ENCODE results near the gene FOXG1.

FOXG1 gene

DNA sequence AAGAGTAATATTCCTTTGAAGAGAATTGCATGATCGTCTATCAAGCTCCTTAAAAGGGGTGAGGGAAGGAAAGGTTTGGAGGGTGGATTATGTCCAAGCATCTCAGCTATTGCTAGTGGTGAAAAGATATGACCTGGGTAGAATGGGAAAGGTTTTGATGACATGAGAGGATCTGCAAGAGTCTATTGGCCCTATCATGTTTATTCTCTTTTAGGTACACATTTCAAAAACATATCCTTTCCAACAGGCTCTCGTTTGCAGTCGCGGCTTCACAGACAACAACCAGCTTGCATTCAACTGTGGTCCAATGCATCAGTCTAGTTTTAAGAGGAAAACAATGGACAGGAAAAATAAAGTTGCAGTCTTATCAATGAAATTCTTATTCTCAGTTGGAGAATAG, 17.1 kb downstream of the FOXG1 start:
- Histone ChIP-seq H3K36me3 (ENCODE audit: insufficient read depth, low read length) (no peaks in the 10 kb centered on the region), H3K27me3 (ENCODE audit: insufficient read depth, low read length, poor library complexity) (no peaks in the 10 kb centered on the region), H3K4me2 (ENCODE audit: insufficient read depth, low read length) (no peak overlapping the region), H4K20me1 (ENCODE audit: insufficient read depth, low read length) (no peaks in the 10 kb centered on the region), H3K27ac (ENCODE audit: low read length) (no peak overlapping the region), H3K4me3 (ENCODE audit: low read depth in 1 of 2, low read length in 2 of 2) (no peak overlapping the region), H3K9ac (ENCODE audit: low read depth, low read length) (no peak overlapping the region), H2AFZ (ENCODE audit: low read depth, low read length) (no peak overlapping the region), H3K9me3 (ENCODE audit: insufficient read depth, low read length, severe bottlenecking) (peaks cover 2% of the 10 kb centered on the region), H3K79me2 (ENCODE audit: insufficient read depth, low read length) (no peaks in the 10 kb centered on the region), H3K4me1 (ENCODE audit: insufficient read depth, low read length) (no peaks in the 10 kb centered on the region)
- DNase-seq = no peak
- no peak for ATAC-seq (ENCODE audit: insufficient read depth, low read depth)
- TF ChIP-seq, protein P1, sequence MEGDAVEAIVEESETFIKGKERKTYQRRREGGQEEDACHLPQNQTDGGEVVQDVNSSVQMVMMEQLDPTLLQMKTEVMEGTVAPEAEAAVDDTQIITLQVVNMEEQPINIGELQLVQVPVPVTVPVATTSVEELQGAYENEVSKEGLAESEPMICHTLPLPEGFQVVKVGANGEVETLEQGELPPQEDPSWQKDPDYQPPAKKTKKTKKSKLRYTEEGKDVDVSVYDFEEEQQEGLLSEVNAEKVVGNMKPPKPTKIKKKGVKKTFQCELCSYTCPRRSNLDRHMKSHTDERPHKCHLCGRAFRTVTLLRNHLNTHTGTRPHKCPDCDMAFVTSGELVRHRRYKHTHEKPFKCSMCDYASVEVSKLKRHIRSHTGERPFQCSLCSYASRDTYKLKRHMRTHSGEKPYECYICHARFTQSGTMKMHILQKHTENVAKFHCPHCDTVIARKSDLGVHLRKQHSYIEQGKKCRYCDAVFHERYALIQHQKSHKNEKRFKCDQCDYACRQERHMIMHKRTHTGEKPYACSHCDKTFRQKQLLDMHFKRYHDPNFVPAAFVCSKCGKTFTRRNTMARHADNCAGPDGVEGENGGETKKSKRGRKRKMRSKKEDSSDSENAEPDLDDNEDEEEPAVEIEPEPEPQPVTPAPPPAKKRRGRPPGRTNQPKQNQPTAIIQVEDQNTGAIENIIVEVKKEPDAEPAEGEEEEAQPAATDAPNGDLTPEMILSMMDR (IDR thresholded peaks at IDR 0.05; ENCODE audit: borderline replicate concordance, extremely low read depth, low read length, poor library complexity, severe bottlenecking) = no peak
- no peak for TF ChIP-seq EZH2 (IDR thresholded peaks at IDR 0.05; ENCODE audit: borderline replicate concordance, low read depth, low read length, severe bottlenecking)

DNA sequence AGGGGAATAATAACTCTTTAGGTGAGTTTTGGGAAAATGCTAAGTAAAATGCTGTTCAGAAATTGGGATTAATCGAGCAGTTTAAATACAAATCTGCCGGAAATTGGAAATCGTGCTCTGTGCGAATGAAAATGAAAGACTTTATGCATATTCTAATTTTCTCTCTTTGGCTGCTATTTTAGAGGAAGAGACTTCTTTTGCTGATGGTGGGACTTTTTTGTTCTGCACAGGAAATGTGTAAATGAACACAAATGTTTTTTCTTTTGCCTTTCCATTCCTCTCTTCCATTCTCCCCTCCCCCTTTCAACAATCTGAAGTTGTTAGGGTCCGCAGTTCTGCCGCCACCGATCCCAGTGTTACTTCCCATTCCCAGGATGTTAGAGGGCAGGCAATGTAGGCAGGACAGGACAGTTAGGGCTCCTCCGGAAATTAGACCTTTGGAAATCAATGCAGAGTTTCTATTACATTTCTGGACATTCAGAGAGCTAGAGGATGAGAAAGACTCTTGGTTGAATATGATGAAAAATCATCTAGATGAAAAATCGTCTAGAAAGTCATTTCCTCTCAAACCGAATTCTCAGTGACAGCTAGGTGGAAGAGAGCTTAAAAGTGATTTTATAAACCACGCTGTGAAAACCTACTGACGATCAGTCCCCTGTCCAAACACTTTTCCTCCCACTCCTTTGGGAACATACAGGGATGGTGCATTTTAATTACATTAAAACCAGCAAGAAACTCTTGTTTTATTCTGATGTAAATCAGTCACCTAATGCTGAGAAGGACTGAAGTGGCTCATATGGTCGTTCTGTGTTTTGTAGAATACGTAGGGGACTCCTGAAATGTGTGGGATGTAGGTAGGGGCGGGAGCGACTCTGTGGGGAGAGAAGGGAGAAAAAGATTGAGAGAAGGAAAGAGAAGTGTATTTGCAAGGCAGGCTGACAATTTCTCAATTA, 17.8 kb downstream of the FOXG1 start:
- Histone ChIP-seq H3K36me3 (ENCODE audit: insufficient read depth, low read length) (no peaks in the 10 kb centered on the region), H3K4me3 (ENCODE audit: low read depth in 1 of 2, low read length in 2 of 2) (no peak overlapping the region), H2AFZ (ENCODE audit: low read depth, low read length) (no peak overlapping the region), H3K9ac (ENCODE audit: low read depth, low read length) (no peak overlapping the region), H3K4me2 (ENCODE audit: insufficient read depth, low read length) (no peak overlapping the region), H3K79me2 (ENCODE audit: insufficient read depth, low read length) (no peaks in the 10 kb centered on the region), H3K27me3 (ENCODE audit: insufficient read depth, low read length, poor library complexity) (no peaks in the 10 kb centered on the region), H3K4me1 (ENCODE audit: insufficient read depth, low read length) (no peaks in the 10 kb centered on the region), H3K27ac (ENCODE audit: low read length) (no peak overlapping the region), H4K20me1 (ENCODE audit: insufficient read depth, low read length) (no peaks in the 10 kb centered on the region), H3K9me3 (ENCODE audit: insufficient read depth, low read length, severe bottlenecking) (peaks cover 2% of the 10 kb centered on the region)
- TF ChIP-seq, protein P1 (IDR thresholded peaks at IDR 0.05; ENCODE audit: borderline replicate concordance, extremely low read depth, low read length, poor library complexity, severe bottlenecking) = no peak
- DNase-seq (no peak), ATAC-seq (ENCODE audit: insufficient read depth, low read depth) (no peak)

DNA sequence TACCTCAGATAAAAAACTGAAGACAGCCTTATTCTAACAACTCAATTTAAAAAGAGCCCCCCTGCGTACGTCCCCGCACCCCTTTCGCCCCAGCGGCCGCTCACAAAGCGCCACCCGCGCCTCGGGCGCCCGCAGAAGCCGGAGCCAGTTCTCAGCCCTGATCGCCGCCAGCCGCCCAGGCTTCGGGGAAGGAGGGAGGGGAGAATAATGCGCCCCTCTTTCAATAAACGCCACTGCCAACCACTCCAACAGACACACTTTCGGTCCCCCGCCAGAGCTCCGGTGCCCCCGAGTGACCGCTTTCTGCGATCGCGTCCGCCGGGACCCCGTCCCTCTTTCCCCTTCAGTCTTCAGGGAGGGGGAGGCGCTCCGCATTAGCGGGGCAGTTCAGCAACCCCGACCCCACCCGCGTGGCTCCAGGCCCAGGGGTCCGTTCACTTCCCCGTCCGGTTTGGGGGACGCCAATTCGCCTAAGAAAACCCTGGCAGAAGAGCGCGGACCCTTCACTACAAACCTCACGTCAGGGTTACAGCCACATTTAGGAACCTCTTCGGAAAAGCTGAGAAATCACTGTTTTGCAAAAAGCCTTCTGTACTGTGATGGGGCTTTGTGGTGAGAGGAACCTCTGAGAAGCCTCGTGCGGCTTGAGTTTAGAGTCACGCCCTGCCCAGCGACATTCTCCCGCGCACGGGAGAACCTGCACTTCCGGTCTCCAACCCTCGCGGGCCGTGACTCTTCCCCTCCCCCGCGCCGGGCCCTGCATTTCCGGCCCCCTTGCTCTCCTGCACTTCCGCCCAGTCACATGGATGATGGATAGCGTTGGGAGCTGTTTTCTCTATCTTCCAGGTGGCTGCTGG, 18.7 kb downstream of the FOXG1 start:
- no peaks in the 10 kb centered on the region for H4K20me1 ChIP-seq (ENCODE audit: insufficient read depth, low read length)
- no peak for ATAC-seq (ENCODE audit: insufficient read depth, low read depth)
- H2AFZ ChIP-seq (ENCODE audit: low read depth, low read length) = no peak overlapping the region
- H3K9ac ChIP-seq (ENCODE audit: low read depth, low read length) = no peak overlapping the region
- peaks cover 2% of the 10 kb centered on the region for H3K9me3 ChIP-seq (ENCODE audit: insufficient read depth, low read length, severe bottlenecking)
- H3K27me3 ChIP-seq (ENCODE audit: insufficient read depth, low read length, poor library complexity) = no peaks in the 10 kb centered on the region
- DNase-seq = no peak
- H3K4me1 ChIP-seq (ENCODE audit: insufficient read depth, low read length) = no peaks in the 10 kb centered on the region
- no peaks in the 10 kb centered on the region for H3K36me3 ChIP-seq (ENCODE audit: insufficient read depth, low read length)
- H3K4me2 ChIP-seq (ENCODE audit: insufficient read depth, low read length) = no peak overlapping the region
- TF ChIP-seq, protein P1 (IDR thresholded peaks at IDR 0.05; ENCODE audit: borderline replicate concordance, extremely low read depth, low read length, poor library complexity, severe bottlenecking) = no peak
- TF ChIP-seq EZH2 (IDR thresholded peaks at IDR 0.05; ENCODE audit: borderline replicate concordance, low read depth, low read length, severe bottlenecking) = no peak
- H3K4me3 ChIP-seq (ENCODE audit: low read depth in 1 of 2, low read length in 2 of 2) = no peak overlapping the region
- no peak overlapping the region for H3K27ac ChIP-seq (ENCODE audit: low read length)
- no peaks in the 10 kb centered on the region for H3K79me2 ChIP-seq (ENCODE audit: insufficient read depth, low read length)
